Endodermal cell (in vitro differentiated cells): ENCODE measurements around the gene PSMC6. TPM values are rescaled to one million over a fixed set of nuclear protein-coding genes. Genes with fewer than 3 reads are reported as not detected.
"Not testable (repeated sequence)": the region's sequence is repeated elsewhere in the genome, so short reads cannot be mapped to it uniquely, and the experiment has no call there.

Experiments used
- DNase-seq: peaks from one replicate; pipeline ENCODE4 v3.0.0-alpha.2; 2017
- H3K27ac ChIP-seq: 2 replicates; pipeline ENCODE4 v1.5.1; 2013; ENCODE audit warnings: mild to moderate bottlenecking, low read depth, low read length, moderate library complexity
- H3K27me3 ChIP-seq: 2 replicates; pipeline ENCODE4 v1.6.1; 2013; ENCODE audit warnings: mild to moderate bottlenecking, low read length, moderate library complexity; ENCODE audit not compliant: insufficient read depth, control insufficient read depth, poor library complexity, severe bottlenecking
- H3K36me3 ChIP-seq: 2 replicates; pipeline ENCODE4 v1.7.0; 2013; ENCODE audit warnings: mild to moderate bottlenecking, low read length, moderate library complexity; ENCODE audit not compliant: control insufficient read depth, insufficient read depth
- H3K4me1 ChIP-seq: one replicate; pipeline ENCODE4 v1.7.0; 2013; ENCODE audit warnings: low read length; ENCODE audit not compliant: control insufficient read depth, insufficient read depth
- H3K4me3 ChIP-seq: 2 replicates; pipeline ENCODE4 v1.5.1; 2013; ENCODE audit warnings: mild to moderate bottlenecking, low read length, moderate library complexity
- H3K9ac ChIP-seq: 2 replicates; pipeline ENCODE4 v1.6.1; 2013; ENCODE audit warnings: mild to moderate bottlenecking, low read length, moderate library complexity; ENCODE audit not compliant: poor library complexity, severe bottlenecking; ENCODE audit errors: extremely low read depth
- H3K9me3 ChIP-seq: 2 replicates; pipeline ENCODE4 v1.6.1; 2013; ENCODE audit warnings: mild to moderate bottlenecking, low read length, moderate library complexity; ENCODE audit not compliant: control insufficient read depth
- H3K27ac Mint-ChIP-seq: 2 replicates; pipeline ENCODE4 v1.8.0; 2020; ENCODE audit warnings: mixed read lengths
- H3K27me3 Mint-ChIP-seq: 2 replicates; pipeline ENCODE4 v1.8.0; 2021; ENCODE audit warnings: mild to moderate bottlenecking, mixed read lengths; ENCODE audit not compliant: insufficient read depth
- H3K36me3 Mint-ChIP-seq: 2 replicates; pipeline ENCODE4 v1.8.0; 2020; ENCODE audit warnings: low read depth, mixed read lengths
- H3K4me1 Mint-ChIP-seq: 2 replicates; pipeline ENCODE4 v1.8.0; 2020; ENCODE audit warnings: mixed read lengths
- H3K4me3 Mint-ChIP-seq: 2 replicates; pipeline ENCODE4 v1.8.0; 2020; ENCODE audit warnings: mild to moderate bottlenecking, moderate library complexity, mixed read lengths
- H3K9me3 Mint-ChIP-seq: 2 replicates; pipeline ENCODE4 v1.8.0; 2020; ENCODE audit warnings: mild to moderate bottlenecking, mixed read lengths
- WGBS, 2 experiments: methylation state at CpG; one replicate each; pipeline versions ENCODE4 v1.1.5 to v1.1.7; 2013; ENCODE audit warnings: missing lambda C conversion rate in 2 of 2, mixed read lengths in 1 of 2; ENCODE audit not compliant: insufficient coverage in 1 of 2, insufficient read length in 1 of 2; 5-methylcytosine and 5-hydroxymethylcytosine counted together
- total RNA-seq, 2 donors: library from RNA; stranded (reverse); fragmentation: NEBNext Ultra II Directional in 1 of 2; extraction: Animal tissue kit (Norgen Biotek cat#: 25700) in 1 of 2; gene quantifications; 2 replicates in 1 of 2; 3 replicates in 1 of 2; pipeline ENCODE4 v1.2.1, GENCODE V29; 2021
- TF ChIP-seq, protein P1 (sequence below): fragments of 200-600 bp; sonication (generic); conservative IDR thresholded peaks from 2 replicates; pipeline ENCODE4 v1.5.0; 2021; ENCODE audit warnings: antibody characterized with exemption, mild to moderate bottlenecking

The PSMC6 gene
- total RNA-seq, 2 donors from 2014 or later: 102 to 121 TPM

DNA sequence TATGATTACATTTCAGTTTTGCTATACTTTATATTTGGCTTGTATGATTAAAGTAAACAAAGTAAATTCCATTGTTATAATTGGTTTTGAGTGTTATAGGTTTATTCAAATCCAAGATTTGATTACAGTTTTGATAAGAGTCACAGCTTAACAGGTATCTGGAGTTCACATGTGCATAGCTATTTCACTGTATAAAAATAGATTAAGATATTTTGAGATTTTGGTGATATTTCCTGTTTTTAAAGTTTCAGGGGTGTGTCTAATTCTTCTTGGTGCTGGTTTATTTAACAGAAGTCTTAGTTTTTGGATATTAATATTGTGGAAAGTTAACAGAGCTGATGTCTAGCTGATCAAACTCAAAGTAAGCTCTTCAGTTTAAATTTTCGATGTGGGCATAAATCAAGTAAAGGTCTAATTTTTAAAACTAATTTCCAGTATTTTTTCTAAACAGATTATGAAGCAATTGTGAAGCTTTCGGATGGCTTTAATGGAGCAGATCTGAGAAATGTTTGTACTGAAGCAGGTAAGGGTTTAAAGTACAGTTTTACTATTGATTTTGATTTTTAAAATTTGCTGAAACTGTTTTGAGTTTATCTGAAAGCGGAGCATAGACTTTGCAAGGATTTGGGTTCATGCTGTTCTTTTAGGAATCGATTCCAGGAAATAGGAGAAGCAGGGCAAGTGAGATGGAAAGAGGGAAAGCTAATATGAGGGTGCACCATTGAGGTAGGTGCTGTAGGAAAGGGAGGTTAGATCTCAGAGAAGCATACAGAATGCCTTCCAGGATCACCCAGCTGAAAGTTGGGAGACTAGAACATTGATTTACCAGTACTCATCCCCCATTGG lies 16.7 kb downstream of the PSMC6 start:
- H3K4me3 Mint-ChIP-seq: no peak overlapping the region
- peaks cover 3% of the 10 kb centered on the region for H3K4me1 Mint-ChIP-seq
- WGBS, 2 experiments: 92 to 100% methylated on average over 2 to 4 of the region's 4 CpGs
- no peaks in the 10 kb centered on the region for H3K9me3 Mint-ChIP-seq
- H3K27ac ChIP-seq: no peak overlapping the region
- H3K27me3 ChIP-seq: no peaks in the 10 kb centered on the region
- TF ChIP-seq, protein P1, sequence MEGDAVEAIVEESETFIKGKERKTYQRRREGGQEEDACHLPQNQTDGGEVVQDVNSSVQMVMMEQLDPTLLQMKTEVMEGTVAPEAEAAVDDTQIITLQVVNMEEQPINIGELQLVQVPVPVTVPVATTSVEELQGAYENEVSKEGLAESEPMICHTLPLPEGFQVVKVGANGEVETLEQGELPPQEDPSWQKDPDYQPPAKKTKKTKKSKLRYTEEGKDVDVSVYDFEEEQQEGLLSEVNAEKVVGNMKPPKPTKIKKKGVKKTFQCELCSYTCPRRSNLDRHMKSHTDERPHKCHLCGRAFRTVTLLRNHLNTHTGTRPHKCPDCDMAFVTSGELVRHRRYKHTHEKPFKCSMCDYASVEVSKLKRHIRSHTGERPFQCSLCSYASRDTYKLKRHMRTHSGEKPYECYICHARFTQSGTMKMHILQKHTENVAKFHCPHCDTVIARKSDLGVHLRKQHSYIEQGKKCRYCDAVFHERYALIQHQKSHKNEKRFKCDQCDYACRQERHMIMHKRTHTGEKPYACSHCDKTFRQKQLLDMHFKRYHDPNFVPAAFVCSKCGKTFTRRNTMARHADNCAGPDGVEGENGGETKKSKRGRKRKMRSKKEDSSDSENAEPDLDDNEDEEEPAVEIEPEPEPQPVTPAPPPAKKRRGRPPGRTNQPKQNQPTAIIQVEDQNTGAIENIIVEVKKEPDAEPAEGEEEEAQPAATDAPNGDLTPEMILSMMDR: no peak
- no peak overlapping the region for H3K9ac ChIP-seq
- peaks cover 95% of the 10 kb centered on the region for H3K36me3 ChIP-seq
- no peaks in the 10 kb centered on the region for H3K4me1 ChIP-seq
- H3K27ac Mint-ChIP-seq: no peak overlapping the region
- no peaks in the 10 kb centered on the region for H3K9me3 ChIP-seq
- H3K27me3 Mint-ChIP-seq: no peaks in the 10 kb centered on the region
- peaks cover 81% of the 10 kb centered on the region for H3K36me3 Mint-ChIP-seq
- no peak overlapping the region for H3K4me3 ChIP-seq
- no peak for DNase-seq

DNA sequence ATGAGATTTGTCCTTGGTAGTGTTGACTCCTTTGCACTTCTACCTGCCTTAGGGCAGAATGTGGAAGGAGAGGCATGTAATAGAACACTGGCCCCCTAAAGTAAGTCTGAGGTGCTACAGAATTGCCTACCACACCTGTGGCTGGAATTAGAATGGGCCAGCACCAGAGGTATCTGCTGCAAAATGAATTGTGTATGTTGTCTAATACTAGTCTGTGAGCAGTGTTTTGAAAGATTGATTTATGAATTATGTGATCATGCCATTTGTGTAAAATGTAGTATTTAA lies 17.3 kb downstream of the PSMC6 start:
- TF ChIP-seq, protein P1: peak; percentile 48
- no peak overlapping the region for H3K9ac ChIP-seq
- H3K36me3 ChIP-seq: peaks cover 89% of the 10 kb centered on the region
- Mint-ChIP-seq H3K9me3 (no peaks in the 10 kb centered on the region), H3K27ac (no peak overlapping the region), H3K27me3 (no peaks in the 10 kb centered on the region), H3K4me3 (no peak overlapping the region), H3K4me1 (peaks cover 5% of the 10 kb centered on the region), H3K36me3 (peaks cover 77% of the 10 kb centered on the region)
- H3K4me1 ChIP-seq: no peaks in the 10 kb centered on the region
- DNase-seq: no peak
- no peaks in the 10 kb centered on the region for H3K27me3 ChIP-seq
- H3K9me3 ChIP-seq: no peaks in the 10 kb centered on the region
- H3K27ac ChIP-seq: no peak overlapping the region
- no peak overlapping the region for H3K4me3 ChIP-seq

DNA sequence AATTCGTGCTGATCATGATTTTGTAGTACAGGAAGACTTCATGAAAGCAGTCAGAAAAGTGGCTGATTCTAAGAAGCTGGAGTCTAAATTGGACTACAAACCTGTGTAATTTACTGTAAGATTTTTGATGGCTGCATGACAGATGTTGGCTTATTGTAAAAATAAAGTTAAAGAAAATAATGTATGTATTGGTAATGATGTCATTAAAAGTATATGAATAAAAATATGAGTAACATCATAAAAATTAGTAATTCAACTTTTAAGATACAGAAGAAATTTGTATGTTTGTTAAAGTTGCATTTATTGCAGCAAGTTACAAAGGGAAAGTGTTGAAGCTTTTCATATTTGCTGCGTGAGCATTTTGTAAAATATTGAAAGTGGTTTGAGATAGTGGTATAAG lies 20.5 kb downstream of the PSMC6 start:
- H3K27me3 Mint-ChIP-seq, H3K27me3 ChIP-seq, H3K4me1 ChIP-seq, DNase-seq, H3K4me3 Mint-ChIP-seq, H3K9ac ChIP-seq, H3K4me1 Mint-ChIP-seq, H3K4me3 ChIP-seq, H3K27ac Mint-ChIP-seq, H3K9me3 ChIP-seq, H3K27ac ChIP-seq, H3K9me3 Mint-ChIP-seq: not testable (repeated sequence)
- peaks cover 60% of the 10 kb centered on the region for H3K36me3 ChIP-seq
- 92 to 93% methylated on average over 1 to 2 of the region's 2 CpGs for WGBS, 2 experiments
- peaks cover 56% of the 10 kb centered on the region for H3K36me3 Mint-ChIP-seq

DNA sequence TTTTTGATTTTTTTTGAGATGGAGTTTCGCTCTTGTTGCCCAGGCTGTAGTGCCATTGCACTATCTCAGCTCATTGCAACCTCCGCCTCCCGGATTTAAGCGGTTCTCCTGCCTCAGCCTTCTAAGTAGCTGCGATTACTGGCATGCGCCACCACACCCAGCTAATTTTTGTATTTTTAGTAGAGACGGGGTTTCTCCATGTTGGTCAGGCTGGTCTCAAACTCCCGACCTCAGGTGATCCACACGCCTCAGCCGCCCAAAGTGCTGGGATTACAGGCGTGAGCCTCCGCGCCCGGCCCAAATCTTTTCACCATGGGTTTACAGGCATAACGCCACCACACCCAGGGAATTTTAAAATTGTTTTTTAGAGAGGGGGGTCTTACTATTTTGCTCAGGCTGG lies 22.0 kb downstream of the PSMC6 start:
- H3K27me3 ChIP-seq, H3K9ac ChIP-seq, H3K4me1 Mint-ChIP-seq, H3K9me3 ChIP-seq, H3K4me1 ChIP-seq, H3K9me3 Mint-ChIP-seq, H3K27me3 Mint-ChIP-seq, H3K4me3 ChIP-seq, H3K27ac ChIP-seq: not testable (repeated sequence)
- WGBS, 2 experiments: 89 to 91% methylated on average over 6 to 15 of the region's 15 CpGs
- Mint-ChIP-seq H3K27ac (peak overlapping the region; percentile 91), H3K36me3 (peaks cover 59% of the 10 kb centered on the region), H3K4me3 (peak overlapping the region; percentile 98)
- peaks cover 59% of the 10 kb centered on the region for H3K36me3 ChIP-seq
- peak; percentile 60 for DNase-seq
